NT2/D1 (cell line): ENCODE measurements around the gene FSCN2.

ENCODE experiments used
- DNase-seq: peaks from one replicate; pipeline ENCODE4 v3.0.0-alpha.2; 2011; ENCODE audit warnings: low read depth, low spot score
- H3K27me3 ChIP-seq: 2 replicates; pipeline ENCODE4 v1.6.0; 2011; ENCODE audit warnings: mild to moderate bottlenecking; ENCODE audit not compliant: insufficient read length, insufficient read depth
- H3K36me3 ChIP-seq: 2 replicates; pipeline ENCODE4 v1.6.1; 2011; ENCODE audit warnings: mild to moderate bottlenecking, low read length, mixed read lengths; ENCODE audit not compliant: insufficient read depth, insufficient read length
- H3K4me1 ChIP-seq: 2 replicates; pipeline ENCODE4 v1.5.1; 2011; ENCODE audit not compliant: insufficient read depth, insufficient read length
- H3K4me3 ChIP-seq: 2 replicates; pipeline ENCODE4 v1.5.1; 2011; ENCODE audit warnings: low read depth; ENCODE audit not compliant: insufficient read length
- H3K9ac ChIP-seq: 2 replicates; pipeline ENCODE4 v1.6.0; 2011; ENCODE audit warnings: low read depth; ENCODE audit not compliant: insufficient read length
- H3K9me3 ChIP-seq: 2 replicates; pipeline ENCODE4 v1.5.1; 2011; ENCODE audit warnings: mild to moderate bottlenecking, low read length; ENCODE audit not compliant: insufficient read depth
- SUZ12 ChIP-seq: IDR thresholded peaks from 2 replicates; pipeline ENCODE4 v1.6.1; 2011; ENCODE audit not compliant: insufficient read length, insufficient read depth; ENCODE audit errors: extremely low read depth
- YY1 ChIP-seq: IDR thresholded peaks from 2 replicates; pipeline ENCODE4 v1.6.1; 2011; ENCODE audit not compliant: insufficient read length, insufficient read depth
- ZNF274 ChIP-seq: IDR thresholded peaks from 2 replicates; pipeline ENCODE4 v1.6.1; 2011; ENCODE audit warnings: mild to moderate bottlenecking, low read depth, low read length

The FSCN2 gene

DNA sequence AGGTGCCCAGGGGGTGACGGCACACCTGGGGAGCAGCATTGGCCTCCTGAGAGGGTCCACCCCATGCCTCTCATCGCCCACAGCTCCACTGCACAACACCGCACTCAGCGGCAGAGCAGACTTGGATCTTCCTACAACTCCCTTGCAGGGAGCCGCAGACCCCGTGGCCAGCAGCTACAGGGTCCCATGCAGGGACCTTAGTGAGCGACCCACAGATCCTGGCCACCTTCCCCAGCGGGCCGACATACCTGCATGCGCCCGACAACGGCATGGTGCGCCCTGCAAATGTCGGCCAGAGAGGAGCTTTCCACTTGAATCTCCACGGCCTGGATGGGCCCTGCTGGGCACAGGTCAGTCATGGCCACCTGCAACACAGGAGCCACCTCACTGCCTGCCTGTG is 15.6 kb downstream of the FSCN2 start:
- Histone ChIP-seq H3K36me3 (peaks cover 92% of the 10 kb centered on the region), H3K4me3 (no peak overlapping the region), H3K4me1 (no peaks in the 10 kb centered on the region), H3K27me3 (no peaks in the 10 kb centered on the region), H3K9ac (no peak overlapping the region), H3K9me3 (no peaks in the 10 kb centered on the region)
- TF ChIP-seq ZNF274 (no peak), YY1 (no peak), SUZ12 (no peak)
- DNase-seq = no peak

DNA sequence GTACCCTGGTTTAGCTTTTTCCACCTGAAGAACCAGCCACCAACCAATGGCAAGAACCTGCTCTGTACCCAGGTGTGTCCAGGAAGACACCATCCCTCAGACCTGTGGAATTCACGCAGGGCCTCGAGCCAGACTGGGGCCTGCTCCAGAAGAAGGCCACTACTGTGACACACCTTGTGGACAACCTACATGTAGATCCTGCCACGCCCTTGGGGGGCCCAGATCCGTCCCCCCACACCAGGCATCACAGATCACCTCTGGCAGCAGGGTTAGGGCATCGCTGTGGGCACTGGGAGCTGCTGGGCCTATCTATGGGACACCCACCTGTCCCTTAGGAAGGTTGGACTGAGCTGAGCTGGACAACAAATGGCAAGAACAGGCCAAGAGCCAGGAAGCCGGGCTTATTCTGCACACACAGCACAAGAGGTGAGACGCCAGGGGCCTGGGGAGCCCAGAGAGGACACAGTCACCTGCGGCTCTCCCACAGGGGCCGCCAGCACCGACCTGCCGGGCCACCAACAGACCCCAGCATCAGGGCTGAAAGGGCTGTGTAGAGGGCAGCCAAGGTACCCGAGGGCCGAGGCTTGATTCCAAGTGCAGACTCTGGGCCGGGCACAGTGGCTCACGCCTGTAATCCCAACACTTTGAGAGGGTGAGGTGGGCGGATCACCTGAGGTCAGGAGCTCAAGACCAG is 16.3 kb downstream of the FSCN2 start:
- DNase-seq = no peak

DNA sequence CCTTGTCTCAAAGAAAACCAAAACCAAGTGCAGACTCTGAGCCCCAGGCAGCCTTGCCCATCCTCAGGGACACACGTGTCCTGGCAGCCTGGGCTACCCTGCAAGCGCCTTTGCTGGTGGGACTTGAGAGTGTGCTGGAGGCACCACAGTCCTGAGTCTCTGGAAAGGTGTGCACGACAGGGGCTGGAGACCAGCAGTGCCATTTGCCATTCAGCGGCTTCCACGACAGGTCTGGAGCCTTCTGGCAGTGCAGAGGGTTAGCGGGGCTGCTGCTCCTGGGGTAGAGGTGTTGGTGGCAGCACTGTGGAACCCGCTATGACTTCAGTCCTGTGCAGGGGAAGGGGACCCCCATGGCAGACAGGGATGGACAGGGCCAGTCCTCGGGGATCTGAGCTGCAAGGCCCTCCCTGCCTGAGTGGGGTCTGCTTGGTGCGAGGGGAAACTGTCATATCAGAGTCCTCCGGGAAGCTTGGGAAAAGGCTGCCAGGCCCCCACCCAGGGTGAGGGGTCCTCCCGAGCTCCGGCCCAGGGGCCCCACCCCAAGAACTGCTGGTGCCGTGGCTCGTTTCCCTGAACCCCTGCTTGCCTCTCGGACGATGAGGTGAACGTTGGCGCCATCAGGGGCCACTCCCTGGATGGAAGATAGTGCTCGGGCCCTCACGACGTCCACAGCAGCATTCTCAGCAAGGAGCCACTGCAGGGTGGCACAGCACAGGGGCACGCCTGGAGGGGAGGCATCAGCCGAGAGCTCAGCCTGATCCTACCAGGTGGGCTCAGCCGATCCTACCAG is 17.2 kb downstream of the FSCN2 start:
- Histone ChIP-seq H3K9ac (peak overlapping the region; percentile 32), H3K36me3 (peaks cover 91% of the 10 kb centered on the region), H3K27me3 (no peaks in the 10 kb centered on the region), H3K9me3 (no peaks in the 10 kb centered on the region), H3K4me3 (no peak overlapping the region), H3K4me1 (no peaks in the 10 kb centered on the region)
- DNase-seq = no peak
- no peak for TF ChIP-seq SUZ12
- TF ChIP-seq ZNF274 = no peak
- TF ChIP-seq YY1 = no peak

More for the DNA sequence above, 16.3 kb downstream of the FSCN2 start:
- TF ChIP-seq ZNF274 (no peak), SUZ12 (no peak), YY1 (no peak)
- H3K9ac ChIP-seq = no peak overlapping the region
- H3K27me3 ChIP-seq = no peaks in the 10 kb centered on the region
- peaks cover 91% of the 10 kb centered on the region for H3K36me3 ChIP-seq
- no peaks in the 10 kb centered on the region for H3K4me1 ChIP-seq
- H3K9me3 ChIP-seq = no peaks in the 10 kb centered on the region
- H3K4me3 ChIP-seq = no peak overlapping the region

DNA sequence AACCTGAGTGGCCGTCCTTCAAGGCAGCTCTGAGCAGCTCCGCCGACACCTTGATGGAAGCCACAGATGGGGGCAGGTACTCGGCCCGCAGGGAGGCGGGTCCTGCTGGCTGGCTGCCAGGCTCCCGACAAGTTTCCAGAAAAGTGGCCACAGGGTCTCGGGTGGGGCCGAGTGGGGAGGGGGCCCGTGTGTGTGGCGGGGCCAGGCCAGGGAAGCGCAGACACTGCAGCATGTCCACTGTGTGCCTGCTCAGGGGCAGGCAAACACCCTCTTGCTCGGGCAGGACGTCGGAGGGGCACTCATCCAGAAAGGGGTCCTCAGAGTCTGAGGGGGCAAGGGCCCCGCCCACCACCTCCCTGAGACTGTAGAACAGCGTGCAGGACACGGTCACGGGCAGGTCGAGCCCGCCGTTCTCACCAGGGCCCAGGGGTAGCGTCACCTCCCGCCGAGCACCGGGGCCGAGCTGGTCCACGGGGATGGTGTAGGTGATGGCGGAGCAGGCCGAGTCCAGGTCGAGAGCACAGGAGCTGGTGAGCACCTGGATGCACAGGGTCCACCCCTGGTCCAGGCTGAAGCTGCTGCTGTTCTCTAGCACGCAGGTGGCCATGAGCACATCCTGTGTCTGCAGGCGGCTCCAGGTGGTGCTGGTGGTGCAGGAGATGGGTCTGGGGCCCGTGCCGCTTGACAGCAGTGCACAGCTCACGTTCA is 18.9 kb downstream of the FSCN2 start:
- Histone ChIP-seq H3K27me3 (no peaks in the 10 kb centered on the region), H3K9me3 (no peaks in the 10 kb centered on the region), H3K36me3 (peaks cover 86% of the 10 kb centered on the region), H3K4me1 (peaks cover 7% of the 10 kb centered on the region), H3K4me3 (no peak overlapping the region), H3K9ac (no peak overlapping the region)
- no peak for DNase-seq
- TF ChIP-seq SUZ12 = no peak
- no peak for TF ChIP-seq ZNF274
- no peak for TF ChIP-seq YY1

DNA sequence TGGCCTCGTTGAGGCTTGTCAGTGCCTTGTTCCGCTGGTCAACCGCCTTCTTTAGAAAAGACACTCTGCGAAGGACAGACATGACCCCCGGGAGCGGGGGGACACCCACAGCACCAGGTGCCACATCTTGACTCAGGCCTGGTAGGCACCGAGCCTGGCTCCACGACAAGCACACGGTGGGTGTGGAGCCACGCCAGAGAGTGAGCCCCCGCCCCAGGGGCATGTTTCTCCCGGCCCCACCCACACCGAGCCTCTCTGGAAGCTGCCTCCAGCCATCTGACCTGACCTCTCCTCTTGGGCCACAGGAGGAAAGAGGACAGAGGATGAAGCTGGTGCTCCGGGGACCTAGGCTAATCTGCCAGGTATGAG is 19.4 kb downstream of the FSCN2 start:
- no peaks in the 10 kb centered on the region for H3K9me3 ChIP-seq
- DNase-seq = no peak
- H3K4me3 ChIP-seq = no peak overlapping the region
- TF ChIP-seq ZNF274 (no peak), YY1 (no peak), SUZ12 (no peak)
- H3K36me3 ChIP-seq = peaks cover 81% of the 10 kb centered on the region
- no peaks in the 10 kb centered on the region for H3K27me3 ChIP-seq
- peaks cover 7% of the 10 kb centered on the region for H3K4me1 ChIP-seq
- H3K9ac ChIP-seq = no peak overlapping the region

DNA sequence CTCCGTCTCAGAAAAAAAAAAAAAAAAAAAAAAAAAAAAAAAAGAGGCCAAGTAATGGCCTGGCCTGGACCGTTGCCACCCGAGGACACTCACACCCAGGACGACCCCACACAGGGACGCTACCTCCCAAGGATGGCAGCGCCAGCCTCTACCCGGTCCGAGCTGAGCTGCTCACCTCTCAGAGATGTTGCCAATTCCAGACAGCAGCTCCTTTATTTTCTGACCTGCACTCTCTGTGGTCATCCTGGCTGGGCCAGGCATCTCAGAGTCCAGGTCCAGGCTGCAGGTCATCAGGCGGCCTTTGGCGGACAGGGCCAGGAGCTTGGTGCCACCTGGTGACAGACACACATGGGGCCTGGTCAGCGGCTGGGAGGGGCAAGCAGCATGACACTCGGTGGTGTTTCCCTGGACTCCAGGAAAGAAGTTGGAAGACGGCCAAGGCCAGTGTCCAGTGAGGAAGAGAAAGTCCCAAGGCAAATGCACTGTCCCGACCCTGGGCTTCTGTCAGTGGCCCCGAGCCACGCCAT is 20.9 kb downstream of the FSCN2 start:
- Histone ChIP-seq H3K4me1 (peaks cover 17% of the 10 kb centered on the region), H3K27me3 (no peaks in the 10 kb centered on the region), H3K9me3 (no peaks in the 10 kb centered on the region), H3K4me3 (no peak overlapping the region), H3K36me3 (peaks cover 69% of the 10 kb centered on the region), H3K9ac (no peak overlapping the region)
- DNase-seq = no peak
- TF ChIP-seq SUZ12 (no peak), ZNF274 (no peak), YY1 (no peak)

DNA sequence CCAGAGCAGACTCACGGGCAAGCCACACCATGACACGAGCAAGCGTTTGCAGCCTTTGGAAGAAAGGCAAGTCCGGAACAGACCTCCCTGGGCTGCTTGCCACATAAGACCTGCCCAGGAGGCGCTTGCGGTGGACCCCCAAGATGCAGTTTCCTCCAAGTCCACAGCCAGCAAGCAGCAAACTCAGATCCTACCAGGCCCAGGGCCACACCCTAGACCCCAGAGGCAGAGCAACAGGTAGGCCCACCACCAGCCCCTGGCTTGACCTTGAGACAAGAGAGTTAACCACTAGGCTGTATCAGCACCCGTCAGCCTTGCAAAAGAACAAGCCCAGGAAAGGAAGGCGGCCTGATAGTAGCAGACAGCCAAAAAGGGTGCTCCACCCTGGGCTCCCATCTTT is 21.6 kb downstream of the FSCN2 start:
- Histone ChIP-seq H3K27me3 (no peaks in the 10 kb centered on the region), H3K9me3 (no peaks in the 10 kb centered on the region), H3K9ac (peak overlapping the region; percentile 21), H3K36me3 (peaks cover 66% of the 10 kb centered on the region), H3K4me1 (peaks cover 17% of the 10 kb centered on the region), H3K4me3 (no peak overlapping the region)
- no peak for DNase-seq
- TF ChIP-seq SUZ12 (no peak), YY1 (no peak), ZNF274 (no peak)
